ENCODE results near the gene FAM204A.

Gene FAM204A

GRCh38 chr10:118277871-118278270, 64.3 kb downstream of the FAM204A start:
- no peak for DNase-seq (ENCODE audit: low spot score)

GRCh38 chr10:118276727-118277126, 65.4 kb downstream of the FAM204A start:
- DNase-seq (ENCODE audit: low spot score): no peak

- DNase-seq (ENCODE audit: low spot score): no peak
Observed at GRCh38 chr10:118276204-118276603, 65.9 kb downstream of the FAM204A start.

GRCh38 chr10:118273662-118274061, 68.5 kb downstream of the FAM204A start:
- DNase-seq (ENCODE audit: low spot score): no peak

GRCh38 chr10:118272767-118273166, 69.4 kb downstream of the FAM204A start:
- no peak for DNase-seq (ENCODE audit: low spot score)

GRCh38 chr10:118272149-118272721, 69.9 kb downstream of the FAM204A start:
- DNase-seq (ENCODE audit: low spot score): peak; percentile 47

GRCh38 chr10:118271671-118272070, 70.5 kb downstream of the FAM204A start:
- DNase-seq (ENCODE audit: low spot score): no peak

- DNase-seq (ENCODE audit: low spot score): no peak
Observed at GRCh38 chr10:118266098-118266748, 75.9 kb downstream of the FAM204A start.

GRCh38 chr10:118264838-118265470, 77.2 kb downstream of the FAM204A start:
- no peak for DNase-seq (ENCODE audit: low spot score)

GRCh38 chr10:118264252-118264651, 77.9 kb downstream of the FAM204A start:
- DNase-seq (ENCODE audit: low spot score): no peak

GRCh38 chr10:118262538-118262937, 79.6 kb downstream of the FAM204A start:
- DNase-seq (ENCODE audit: low spot score): no peak

GRCh38 chr10:118259288-118259906, 82.7 kb downstream of the FAM204A start:
- no peak for DNase-seq (ENCODE audit: low spot score)

GRCh38 chr10:118258285-118258684, 83.8 kb downstream of the FAM204A start:
- DNase-seq (ENCODE audit: low spot score): no peak

- no peak for DNase-seq (ENCODE audit: low spot score)
Observed at GRCh38 chr10:118256825-118257570, 85.1 kb downstream of the FAM204A start.

- DNase-seq (ENCODE audit: low spot score): no peak
Observed at GRCh38 chr10:118256209-118256608, 85.9 kb downstream of the FAM204A start.

- DNase-seq (ENCODE audit: low spot score): no peak
Observed at GRCh38 chr10:118255355-118255754, 86.8 kb downstream of the FAM204A start.

- no peak for DNase-seq (ENCODE audit: low spot score)
Observed at GRCh38 chr10:118254654-118255053, 87.5 kb downstream of the FAM204A start.

GRCh38 chr10:118253397-118253796, 88.7 kb downstream of the FAM204A start:
- no peak for DNase-seq (ENCODE audit: low spot score)

GRCh38 chr10:118251791-118252190, 90.3 kb downstream of the FAM204A start:
- no peak for DNase-seq (ENCODE audit: low spot score)

- DNase-seq (ENCODE audit: low spot score): no peak
Observed at GRCh38 chr10:118249714-118250113, 92.4 kb downstream of the FAM204A start.
